GM12801 (cell line): Measurements from ENCODE around the gene STT3B.

Experiments
- TF ChIP-seq, protein P1 (sequence below): IDR thresholded peaks from one replicate; pipeline ENCODE4 v1.5.1; 2011; ENCODE audit warnings: control low read depth; ENCODE audit not compliant: insufficient read length; ENCODE audit errors: extremely low read depth

STT3B gene

GRCh38 chr3:31542246-31542645 is 9.5 kb downstream of the STT3B start:
- TF ChIP-seq, protein P1, sequence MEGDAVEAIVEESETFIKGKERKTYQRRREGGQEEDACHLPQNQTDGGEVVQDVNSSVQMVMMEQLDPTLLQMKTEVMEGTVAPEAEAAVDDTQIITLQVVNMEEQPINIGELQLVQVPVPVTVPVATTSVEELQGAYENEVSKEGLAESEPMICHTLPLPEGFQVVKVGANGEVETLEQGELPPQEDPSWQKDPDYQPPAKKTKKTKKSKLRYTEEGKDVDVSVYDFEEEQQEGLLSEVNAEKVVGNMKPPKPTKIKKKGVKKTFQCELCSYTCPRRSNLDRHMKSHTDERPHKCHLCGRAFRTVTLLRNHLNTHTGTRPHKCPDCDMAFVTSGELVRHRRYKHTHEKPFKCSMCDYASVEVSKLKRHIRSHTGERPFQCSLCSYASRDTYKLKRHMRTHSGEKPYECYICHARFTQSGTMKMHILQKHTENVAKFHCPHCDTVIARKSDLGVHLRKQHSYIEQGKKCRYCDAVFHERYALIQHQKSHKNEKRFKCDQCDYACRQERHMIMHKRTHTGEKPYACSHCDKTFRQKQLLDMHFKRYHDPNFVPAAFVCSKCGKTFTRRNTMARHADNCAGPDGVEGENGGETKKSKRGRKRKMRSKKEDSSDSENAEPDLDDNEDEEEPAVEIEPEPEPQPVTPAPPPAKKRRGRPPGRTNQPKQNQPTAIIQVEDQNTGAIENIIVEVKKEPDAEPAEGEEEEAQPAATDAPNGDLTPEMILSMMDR: no peak

- TF ChIP-seq, protein P1: no peak
Measured at GRCh38 chr3:31543375-31543774, 10.7 kb downstream of the STT3B start.

- TF ChIP-seq, protein P1: no peak
Measured at GRCh38 chr3:31544634-31545033, 11.9 kb downstream of the STT3B start.

- TF ChIP-seq, protein P1: no peak
Measured at GRCh38 chr3:31546162-31546561, 13.4 kb downstream of the STT3B start.

DNA sequence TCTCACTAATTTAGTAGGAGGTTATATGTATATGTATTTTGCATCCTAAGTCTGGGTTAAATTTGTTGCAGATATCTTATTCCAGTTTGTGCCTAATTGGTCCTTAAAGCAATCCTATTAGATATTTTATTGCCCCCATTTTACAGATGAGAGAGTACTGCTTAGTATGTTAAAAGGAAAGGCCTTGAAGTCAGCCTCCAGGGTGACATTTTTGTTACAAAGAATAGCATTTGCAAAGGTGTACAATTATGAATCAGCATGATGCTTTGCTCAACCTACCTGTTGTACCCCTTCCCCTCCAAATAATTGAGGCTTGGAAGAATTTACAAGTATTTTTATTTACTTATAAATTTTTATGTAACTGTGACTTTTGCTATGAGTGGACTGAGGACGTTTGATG is 14.0 kb downstream of the STT3B start:
- TF ChIP-seq, protein P1: no peak

DNA sequence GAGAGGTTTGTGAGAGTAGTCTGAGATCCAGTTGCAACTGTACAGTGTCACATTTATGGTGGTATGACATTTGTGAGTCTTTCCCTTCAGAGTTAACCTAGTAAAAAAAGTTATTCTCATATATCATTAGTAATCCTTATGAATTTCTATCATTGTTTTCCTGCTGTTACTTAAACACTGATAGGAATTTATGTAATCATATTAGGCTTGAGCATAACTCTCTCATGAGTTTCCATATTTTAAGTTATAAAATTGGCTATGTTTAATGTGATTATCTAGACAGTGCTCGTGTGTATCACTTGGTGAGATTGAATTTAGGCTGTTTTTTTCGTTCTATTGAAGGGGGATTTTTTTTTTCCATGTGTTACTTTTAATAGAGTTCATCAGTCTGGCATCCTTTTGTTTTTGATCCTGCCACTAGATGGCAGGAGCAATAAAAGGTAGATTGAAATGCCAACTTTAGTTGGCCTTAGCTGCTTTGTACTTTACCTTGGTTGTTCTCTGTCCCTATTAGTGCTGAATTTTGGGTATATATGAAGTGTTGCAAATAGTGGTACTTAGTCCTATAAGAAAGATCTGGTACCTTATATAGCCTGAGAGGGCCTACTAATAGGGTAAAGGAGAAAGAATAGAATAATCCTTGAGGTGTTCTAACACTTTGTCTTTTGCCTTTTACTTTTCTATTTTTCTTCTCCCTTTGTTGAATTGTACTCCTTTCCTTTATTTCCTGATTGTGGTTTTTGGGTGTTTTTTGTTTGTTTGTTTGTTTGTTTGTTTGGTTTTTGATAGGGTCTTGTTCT is 17.9 kb downstream of the STT3B start:
- TF ChIP-seq, protein P1: no peak

DNA sequence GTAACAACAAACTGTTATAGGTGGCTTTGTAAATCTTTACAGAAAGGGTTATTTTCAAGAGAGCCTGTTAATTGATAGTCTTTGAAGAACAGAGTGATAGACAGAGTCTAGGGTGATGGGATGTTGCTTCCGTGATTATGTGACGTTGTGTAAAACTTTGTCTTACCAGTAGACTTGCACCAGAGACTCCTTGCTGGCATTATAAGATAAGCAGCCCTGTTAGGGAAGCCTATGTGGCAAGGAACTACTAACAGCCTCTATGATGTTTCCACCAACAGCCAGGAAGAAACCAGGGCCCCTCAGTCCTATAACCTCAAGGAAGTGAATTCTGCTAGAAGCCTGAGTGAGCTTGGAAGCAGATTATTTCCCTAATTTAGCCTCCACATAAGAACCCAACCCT is 18.9 kb downstream of the STT3B start:
- TF ChIP-seq, protein P1: no peak

- TF ChIP-seq, protein P1: no peak
Measured at GRCh38 chr3:31552103-31552502, 19.4 kb downstream of the STT3B start.
